ENCODE data around the gene ABHD12.
A peak's percentile ranks its signal among the peaks of the same experiment; 100 is the strongest.

Gene ABHD12

DNA sequence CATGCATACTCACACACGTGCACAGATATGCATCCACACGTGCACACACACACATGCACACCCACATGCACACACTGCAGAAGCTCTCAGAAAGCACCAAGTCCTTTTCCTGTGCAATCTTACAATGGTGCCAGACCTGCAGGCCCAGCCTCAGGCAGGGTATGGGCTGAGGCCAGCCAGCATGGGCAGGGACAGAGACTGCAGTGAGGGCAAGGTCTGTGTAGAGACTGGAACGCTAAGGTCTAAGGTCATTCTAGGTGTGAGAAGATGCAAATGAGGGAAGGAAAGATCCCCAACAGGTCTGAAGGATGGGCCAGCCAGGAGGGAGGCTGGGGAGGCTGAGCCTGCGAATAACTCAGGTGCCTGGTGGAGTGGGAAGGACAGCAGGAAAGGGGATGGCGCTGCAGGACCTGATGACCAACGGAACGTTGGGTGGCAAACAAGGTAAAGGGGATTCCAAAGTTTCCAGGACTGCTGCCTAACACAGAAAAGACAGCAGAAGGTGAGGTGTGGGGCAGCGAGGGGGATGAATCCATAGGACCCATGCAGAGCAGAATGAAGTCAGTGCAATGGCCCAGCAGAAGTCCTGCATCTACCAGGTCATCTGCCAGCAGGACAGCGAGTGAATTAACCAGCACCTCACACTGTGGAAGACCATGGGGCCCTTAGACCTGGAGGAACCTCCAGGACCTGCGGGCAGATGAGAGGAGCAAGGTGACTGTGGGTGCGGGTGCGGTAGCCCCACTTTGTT is 67.0 kb downstream of the ABHD12 start:
- no peak overlapping the region for H3K4me3 ChIP-seq (ENCODE audit: low read depth, low read length)
- no peak for DNase-seq (ENCODE audit: low read depth)
- TF ChIP-seq, protein P1, sequence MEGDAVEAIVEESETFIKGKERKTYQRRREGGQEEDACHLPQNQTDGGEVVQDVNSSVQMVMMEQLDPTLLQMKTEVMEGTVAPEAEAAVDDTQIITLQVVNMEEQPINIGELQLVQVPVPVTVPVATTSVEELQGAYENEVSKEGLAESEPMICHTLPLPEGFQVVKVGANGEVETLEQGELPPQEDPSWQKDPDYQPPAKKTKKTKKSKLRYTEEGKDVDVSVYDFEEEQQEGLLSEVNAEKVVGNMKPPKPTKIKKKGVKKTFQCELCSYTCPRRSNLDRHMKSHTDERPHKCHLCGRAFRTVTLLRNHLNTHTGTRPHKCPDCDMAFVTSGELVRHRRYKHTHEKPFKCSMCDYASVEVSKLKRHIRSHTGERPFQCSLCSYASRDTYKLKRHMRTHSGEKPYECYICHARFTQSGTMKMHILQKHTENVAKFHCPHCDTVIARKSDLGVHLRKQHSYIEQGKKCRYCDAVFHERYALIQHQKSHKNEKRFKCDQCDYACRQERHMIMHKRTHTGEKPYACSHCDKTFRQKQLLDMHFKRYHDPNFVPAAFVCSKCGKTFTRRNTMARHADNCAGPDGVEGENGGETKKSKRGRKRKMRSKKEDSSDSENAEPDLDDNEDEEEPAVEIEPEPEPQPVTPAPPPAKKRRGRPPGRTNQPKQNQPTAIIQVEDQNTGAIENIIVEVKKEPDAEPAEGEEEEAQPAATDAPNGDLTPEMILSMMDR (IDR thresholded peaks at IDR 0.05; ENCODE audit: control insufficient read depth, extremely low read depth, insufficient read depth): no peak

DNA sequence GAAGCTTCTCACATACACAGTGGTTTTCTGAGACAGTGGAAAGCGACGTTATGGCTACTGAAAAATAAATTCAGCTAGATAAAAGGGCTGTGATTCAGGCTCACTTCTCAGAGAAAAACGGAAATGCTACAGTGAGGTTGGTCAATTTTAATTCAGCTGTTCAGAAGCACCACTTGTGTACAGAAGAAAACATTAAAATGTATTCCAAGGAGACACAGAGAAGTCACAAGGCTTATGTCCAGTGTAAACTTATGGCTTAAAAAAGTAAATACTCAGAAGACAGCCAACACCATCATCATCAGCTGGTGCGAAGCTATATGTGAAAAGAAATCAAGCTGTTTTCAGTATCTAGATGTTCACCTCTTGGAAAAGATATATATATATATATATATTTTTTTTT is 68.6 kb downstream of the ABHD12 start:
- TF ChIP-seq, protein P1 (IDR thresholded peaks at IDR 0.05; ENCODE audit: control insufficient read depth, extremely low read depth, insufficient read depth): no peak
- no peak overlapping the region for H3K4me3 ChIP-seq (ENCODE audit: low read depth, low read length)
- DNase-seq (ENCODE audit: low read depth): peak; percentile 63

DNA sequence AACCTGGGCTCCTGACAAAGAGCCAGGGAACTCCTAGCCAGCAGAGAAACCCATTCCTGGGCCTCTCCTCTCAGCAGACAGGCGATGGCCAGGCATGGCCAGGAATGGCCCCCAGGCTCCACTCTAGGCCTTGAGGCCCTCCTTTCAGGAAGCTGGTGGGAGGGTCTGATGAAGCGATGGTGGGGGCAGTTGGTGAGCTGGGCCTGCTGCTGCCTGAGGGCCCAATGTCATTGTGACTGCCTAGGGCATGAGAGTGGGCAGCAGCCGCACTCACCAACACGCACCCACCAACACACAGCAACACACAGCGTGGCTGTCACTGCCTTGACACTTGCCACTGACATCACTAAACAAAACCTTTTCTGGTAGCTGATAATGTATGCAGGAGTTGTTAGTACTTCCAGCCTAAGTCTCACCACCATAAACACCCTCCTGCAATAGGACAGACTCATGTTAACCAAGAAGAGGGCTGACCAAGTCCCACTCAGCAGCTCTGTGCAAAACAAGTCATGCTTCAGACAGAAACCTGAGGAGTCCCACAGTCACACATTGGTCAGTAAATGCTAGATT is 69.3 kb downstream of the ABHD12 start:
- no peak overlapping the region for H3K4me3 ChIP-seq (ENCODE audit: low read depth, low read length)
- TF ChIP-seq, protein P1 (IDR thresholded peaks at IDR 0.05; ENCODE audit: control insufficient read depth, extremely low read depth, insufficient read depth): no peak
- no peak for DNase-seq (ENCODE audit: low read depth)

DNA sequence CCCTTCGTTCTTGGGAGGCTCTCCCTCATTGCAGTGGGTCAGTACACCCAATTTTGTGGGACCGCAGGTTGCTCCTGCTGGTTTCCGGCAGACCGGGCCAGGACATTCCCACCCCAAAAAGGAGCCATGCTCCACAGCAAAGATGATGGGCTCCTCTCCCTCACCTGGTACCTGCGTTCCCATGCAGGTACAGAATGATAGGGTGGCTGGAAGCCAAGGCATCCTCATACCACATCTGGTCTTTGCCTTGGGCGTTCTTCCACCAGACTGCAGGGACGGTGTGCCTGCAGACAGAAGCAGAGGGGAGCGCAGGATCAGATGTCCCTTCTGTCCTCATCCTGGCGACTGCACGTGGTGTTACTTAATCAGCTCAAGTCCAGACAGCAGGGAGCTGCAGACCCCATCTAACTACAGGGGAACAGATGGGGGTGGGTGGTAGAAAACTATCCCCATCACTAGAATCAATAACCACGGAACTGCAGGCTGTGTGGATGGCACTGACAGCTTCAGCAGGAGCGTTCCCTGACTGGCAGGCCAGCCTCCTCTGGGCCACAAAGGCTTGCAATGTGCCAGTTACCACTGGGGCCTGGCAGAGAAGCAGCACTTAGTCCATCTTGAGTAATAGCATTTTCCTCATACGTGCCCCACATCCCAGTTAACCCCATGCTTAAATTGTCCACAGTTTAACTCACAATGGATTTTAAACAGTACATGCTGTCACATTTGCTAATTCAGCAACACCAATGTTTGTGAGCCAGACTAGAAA is 70.4 kb downstream of the ABHD12 start:
- H3K4me3 ChIP-seq (ENCODE audit: low read depth, low read length): no peak overlapping the region
- DNase-seq (ENCODE audit: low read depth): no peak
- TF ChIP-seq, protein P1 (IDR thresholded peaks at IDR 0.05; ENCODE audit: control insufficient read depth, extremely low read depth, insufficient read depth): no peak

DNA sequence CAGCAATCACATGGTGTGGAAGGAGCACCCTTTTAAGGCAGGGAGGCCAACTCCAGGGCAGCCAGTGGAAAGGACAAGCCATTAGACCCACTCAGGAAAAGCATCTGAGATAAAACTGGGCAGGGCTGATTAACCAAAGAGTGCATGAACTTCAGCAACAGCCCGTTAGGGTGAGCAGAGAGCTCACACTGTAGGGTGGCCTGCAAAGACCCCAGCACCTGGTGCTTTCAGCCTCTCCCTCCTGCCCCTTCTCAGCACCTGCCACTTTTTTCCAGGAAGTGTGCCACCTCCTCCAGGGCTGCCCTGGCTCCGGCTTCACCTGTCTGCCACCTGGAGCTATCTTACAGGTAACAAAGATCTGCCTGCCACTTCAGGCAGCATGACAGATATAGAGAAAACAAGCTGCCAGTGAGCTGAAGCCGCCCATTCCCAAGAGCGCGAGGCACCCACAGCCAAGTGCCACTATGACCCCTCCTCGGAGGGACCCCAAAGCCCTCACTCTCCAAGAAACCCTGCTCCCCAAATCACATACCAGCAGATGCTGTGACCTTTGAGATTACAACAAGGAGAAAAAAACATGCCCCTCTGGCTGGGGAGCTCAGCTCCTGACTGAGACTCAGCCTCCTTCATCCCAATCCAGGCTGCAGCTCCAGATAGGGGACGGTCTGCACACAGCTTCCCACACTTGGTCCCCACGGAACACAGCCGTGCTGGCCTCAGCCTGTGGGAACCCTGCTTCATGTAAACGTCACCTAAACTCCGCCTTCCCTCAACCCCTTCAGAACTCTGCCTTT is 71.2 kb downstream of the ABHD12 start:
- DNase-seq (ENCODE audit: low read depth): no peak
- H3K4me3 ChIP-seq (ENCODE audit: low read depth, low read length): no peak overlapping the region
- TF ChIP-seq, protein P1 (IDR thresholded peaks at IDR 0.05; ENCODE audit: control insufficient read depth, extremely low read depth, insufficient read depth): no peak

DNA sequence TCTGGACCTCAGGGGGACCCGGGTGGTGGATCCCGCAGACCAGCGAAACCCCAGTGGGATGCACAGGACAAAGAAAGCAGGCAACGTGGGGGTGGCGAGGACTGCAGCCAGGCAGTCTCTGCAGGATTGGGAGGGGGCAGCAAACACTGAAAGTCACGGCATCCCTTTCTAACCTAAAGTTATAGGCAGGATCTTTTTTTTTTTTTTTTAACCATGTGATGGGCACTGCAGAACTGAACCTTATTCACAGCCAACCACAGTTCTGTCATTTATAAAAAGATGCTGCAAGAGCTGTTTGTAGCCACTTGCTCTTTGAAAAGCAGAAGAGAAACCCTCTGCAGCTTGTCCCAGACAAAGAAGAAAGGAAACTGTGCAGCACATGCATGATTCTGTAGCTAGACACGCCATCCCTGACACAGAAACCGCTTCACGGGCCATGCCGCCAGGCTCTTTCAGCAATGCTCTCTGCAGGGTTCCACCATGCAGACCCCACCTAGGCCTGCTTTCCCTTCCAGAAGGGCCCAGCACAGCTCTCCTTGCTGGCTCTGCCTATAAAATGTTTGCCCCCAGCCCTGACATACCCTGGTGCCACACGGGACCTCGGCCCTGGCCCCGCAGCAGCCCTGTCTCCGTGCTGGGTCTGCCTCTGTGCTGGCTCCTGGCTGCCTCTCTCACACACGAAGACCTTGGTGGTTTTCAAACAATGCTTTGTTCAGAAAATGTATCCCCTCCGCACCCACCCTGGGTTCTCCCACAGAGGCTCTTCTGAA is 72.0 kb downstream of the ABHD12 start:
- DNase-seq (ENCODE audit: low read depth): no peak
- H3K4me3 ChIP-seq (ENCODE audit: low read depth, low read length): no peak overlapping the region
- TF ChIP-seq, protein P1 (IDR thresholded peaks at IDR 0.05; ENCODE audit: control insufficient read depth, extremely low read depth, insufficient read depth): no peak

Data from LNCaP clone FGC (cell line).